Activated CD4-positive, alpha-beta T cell treated with anti-CD3 and anti-CD28 coated beads for 4 hours (primary cell): ENCODE data around the gene SPATA2L.

ENCODE experiments used
- DNase-seq, 2 donors: peaks; one replicate each; pipeline ENCODE4 v3.0.0-alpha.2; 2020

Gene SPATA2L, protein sequence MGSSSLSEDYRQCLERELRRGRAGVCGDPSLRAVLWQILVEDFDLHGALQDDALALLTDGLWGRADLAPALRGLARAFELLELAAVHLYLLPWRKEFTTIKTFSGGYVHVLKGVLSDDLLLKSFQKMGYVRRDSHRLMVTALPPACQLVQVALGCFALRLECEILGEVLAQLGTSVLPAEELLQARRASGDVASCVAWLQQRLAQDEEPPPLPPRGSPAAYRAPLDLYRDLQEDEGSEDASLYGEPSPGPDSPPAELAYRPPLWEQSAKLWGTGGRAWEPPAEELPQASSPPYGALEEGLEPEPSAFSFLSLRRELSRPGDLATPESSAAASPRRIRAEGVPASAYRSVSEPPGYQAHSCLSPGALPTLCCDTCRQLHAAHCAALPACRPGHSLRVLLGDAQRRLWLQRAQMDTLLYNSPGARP

DNA sequence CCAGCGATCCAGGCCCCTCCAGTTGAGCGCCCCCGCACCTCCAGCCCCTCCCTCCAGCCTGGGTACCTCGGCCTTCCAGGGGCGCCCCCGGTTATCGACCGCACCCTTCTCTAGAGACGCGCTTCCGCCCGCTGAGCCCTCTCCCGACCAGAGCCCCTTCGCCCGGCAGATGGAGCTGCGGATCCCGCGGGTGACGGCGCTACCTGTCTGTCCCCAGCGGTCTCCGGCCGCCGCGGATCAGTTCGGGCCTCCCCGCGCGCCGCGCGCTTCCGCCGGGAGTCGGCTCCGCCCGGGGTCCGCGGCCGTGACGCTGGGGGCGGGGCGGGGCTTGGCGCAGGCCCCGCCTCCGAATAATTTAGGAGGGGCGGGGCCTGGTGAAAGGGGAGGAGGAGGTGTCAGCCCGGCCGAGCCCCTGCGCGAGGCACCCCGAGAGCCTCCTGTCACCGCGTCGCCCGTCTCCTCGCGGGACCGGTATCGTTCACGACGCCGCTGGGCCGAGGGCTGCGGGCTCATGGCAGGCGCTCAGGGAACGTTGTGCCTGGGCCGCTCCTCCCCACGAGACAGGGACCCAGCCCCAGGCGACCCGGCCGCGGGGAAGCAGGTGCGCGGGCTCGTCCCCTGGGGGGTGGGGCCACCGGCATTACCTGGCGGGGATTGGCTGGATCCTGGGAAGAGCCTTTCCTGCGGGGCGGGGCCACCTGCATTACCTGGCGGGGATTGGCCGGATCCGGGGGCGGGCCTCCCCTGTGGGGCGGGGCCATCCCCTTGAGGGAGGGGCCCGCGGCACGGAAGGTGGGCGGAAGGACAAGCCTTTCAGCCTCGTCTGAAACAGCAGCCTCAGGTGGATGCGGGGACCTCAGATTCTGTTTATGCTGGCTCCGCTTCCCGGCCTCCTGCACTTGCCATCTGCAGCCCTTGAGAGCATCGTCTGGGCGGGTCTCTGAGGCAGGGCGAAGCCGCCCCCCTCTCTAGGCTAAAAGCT is at the start of gene SPATA2L:
Gene SPATA2L, minus strand, starts transcription at position 281 of the 982 bp plus-strand sequence. CDS start 473 bp downstream, outside the sequence.
- DNase-seq = peak; percentile 98 to 99

DNA sequence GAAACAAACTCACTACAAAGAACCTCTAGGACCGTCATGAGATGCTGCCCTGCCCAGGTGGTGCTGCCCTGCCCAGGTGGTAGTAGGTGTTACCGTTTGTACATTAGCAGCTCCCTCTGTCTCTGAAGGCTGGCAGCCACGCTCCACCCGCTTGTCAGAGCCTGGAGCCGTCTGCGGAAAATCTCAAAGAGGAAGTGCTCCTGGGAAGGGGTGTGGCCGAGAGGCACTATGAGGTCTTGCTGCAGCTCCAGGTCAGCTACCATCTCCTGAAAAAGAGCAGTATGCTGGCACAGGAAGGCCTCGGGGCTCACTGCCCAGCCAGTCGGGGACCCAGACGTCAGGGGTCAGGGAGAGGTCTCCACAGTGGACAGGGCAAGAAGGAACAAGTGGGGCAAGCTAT is 48.1 kb upstream of the SPATA2L start:
- DNase-seq = no peak

DNA sequence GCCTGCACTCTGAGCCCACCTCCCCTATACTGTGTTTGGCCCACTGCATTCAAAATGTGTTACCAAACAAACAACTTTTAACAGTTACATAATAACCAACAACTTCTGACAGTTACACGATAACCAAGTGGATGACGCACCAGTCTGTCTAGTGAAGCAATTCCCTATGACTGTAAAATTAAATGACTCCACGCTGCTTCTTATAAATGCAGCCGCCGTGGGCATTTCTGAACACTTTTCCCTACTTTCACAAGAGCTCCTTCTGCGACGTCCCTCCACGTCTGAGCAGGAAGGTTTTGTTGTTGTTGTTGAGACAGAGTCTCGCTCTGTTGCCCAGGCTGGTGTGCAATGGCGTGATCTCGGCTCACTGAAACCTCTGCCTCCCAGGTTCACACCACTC is 47.4 kb upstream of the SPATA2L start:
- no peak for DNase-seq

DNA sequence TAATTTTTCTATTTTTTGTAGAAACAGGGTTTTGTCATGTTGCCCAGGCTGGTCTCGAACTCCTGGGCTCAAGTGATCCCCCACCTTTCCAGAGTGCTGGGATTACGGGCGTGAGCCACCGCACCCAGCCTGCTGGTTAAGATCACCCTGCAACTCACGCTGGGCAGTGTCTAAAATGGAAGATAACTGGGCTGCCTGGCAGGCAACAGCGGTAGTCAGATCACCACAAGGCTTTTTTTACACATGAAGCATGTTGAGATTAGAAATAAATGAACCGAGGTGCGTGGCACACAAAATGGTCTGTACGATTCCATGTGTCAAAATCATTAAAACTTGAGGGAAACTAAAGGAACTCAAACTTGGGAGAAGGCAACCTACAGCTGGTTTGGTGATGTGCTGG is 46.6 kb upstream of the SPATA2L start:
- no peak for DNase-seq

DNA sequence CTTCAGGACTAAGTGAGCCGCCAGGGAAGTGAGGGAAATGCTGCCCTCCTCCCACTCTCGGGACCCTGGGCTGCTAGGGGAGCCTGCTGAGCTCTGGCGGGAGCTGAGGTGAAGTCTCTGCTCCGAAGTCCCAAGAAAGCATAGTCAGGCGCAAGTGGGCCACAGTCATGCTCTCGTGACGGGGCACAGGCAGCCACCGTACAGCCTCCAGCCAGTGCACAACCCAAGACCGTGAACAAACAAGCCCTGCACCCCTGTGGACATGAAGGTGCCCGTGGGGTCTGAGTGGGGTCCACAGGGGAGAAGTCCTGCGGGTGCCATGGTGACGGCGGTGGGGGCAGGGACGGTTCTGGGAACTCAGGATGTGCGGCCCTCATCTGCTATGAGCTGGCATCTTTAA is 44.5 kb upstream of the SPATA2L start:
- DNase-seq = no peak

DNA sequence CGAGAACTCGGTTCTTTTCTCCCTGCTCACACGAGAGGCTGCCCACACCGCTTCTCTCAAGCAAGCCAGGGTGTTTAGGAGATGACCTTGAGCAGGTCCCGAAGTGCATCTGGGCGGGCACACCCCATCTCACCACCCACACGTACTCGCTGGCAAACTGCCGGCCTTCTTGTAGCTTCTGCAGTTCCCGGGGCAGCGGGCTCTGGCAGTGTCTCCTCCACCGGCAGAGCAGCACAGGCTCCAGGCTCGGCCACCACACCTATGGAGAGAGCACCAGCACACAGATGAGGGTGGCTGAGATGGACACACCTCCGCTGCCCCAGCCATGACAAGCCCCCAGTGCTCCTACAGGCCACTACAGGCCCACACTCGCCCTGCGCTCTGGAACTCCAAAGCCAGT is 43.3 kb upstream of the SPATA2L start:
- DNase-seq = no peak

DNA sequence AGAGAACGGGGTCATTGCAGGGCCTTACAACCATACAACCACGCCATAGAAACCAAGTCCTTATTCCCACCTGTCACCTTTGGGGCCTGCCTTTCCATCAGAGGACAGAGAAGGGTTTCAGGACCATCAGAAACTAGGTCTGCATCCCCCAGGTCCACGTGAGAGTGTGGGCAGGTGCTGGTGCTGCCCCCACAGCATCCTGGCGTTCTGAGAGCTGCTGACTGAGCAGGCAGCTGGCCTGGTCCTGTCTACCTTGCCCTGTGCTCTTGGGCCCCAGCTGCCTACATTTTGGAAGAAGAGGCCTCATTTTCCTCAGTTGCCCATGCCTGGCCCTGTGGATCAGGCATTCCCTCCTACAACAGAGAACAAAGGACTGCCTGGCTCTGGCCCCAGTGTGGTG is 41.4 kb upstream of the SPATA2L start:
- no peak for DNase-seq

DNA sequence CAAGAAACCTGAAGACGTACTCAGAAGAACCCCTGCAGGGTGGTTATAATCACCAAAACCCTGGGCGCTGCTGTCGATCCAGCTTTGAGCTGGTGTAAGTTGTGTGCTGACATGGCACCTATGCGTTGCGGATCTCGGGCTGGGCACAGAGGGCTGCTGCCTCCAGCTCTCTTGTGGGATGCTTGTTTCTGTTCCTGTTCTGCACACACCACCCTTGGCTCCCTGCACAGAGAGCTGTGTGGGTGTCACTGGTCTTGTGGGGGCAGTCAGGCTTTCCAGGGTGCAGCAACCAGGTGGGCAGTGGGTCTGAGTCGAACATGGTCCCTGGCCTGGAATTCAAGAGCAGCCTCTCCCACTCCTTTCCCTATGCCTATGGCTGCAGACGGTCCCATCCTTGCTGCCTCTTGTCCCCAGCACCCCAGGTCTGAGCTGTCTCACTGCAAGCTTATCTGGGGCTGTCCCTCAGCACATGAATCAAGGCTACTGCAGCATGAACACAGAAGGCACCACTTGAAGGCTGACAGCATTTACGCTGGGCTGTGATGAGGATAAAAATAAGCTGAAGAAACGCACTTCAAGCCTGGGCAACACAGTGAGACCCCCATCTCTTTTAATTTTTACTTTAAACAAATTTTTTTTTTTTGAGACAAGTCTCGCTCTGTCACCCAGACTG is 40.0 kb upstream of the SPATA2L start:
- DNase-seq = no peak

DNA sequence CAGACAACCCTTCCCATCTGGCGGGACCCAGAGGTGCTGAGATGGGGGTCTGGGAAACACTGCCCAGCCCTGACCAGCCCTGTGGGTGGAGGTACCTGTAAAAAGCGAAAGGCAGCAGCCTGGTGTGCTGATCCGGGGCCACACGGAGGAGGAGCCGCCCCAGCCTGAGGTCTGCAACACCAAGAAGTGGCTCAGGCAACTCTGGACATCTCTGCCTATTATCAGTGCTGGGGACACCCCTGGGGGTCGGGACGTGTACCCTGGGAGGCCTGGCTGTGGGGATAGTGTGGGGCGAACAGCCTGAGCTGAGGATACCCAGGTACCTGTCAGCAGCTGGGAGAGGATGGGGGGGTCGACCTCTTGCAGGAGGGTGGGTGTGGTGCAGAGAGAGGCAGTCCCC is 37.9 kb upstream of the SPATA2L start:
- DNase-seq = no peak

DNA sequence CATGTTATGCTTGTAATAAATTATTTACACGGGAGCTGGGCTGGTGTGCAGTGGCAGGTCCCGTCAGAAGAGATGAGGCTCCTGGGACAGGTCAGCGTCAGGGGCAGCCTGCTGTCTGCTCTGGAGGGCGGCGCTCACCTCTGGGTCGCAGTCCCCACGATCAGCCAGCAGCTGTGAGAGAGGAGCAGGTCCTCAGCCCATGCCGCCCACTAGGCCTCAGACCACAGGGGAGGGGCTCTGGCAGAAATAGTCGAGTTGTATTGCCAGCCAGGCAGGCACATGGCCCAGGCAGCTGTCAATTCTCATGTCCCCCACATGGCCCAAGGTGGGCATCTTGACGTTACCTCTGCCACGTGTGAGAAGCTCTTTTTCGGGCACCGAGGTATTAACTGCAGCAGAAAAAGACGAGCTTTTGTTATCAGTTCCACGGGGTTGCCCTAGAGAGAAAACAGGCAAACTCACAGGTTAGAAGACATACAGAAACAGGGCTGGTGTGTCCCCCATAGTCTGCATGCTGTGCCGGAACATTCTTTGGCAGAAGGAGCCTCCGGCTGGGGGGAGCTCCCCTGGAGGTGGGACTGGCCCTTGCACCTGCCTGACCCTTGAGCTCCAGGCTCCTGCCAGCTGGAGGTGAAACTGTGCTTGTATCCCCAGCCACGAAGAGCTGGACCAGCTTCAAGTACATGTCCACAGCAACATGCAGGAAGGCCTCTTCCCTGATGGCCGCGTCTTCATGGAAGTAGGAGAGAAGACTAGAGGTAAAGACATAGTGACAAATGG is 37.2 kb upstream of the SPATA2L start:
- no peak for DNase-seq

DNA sequence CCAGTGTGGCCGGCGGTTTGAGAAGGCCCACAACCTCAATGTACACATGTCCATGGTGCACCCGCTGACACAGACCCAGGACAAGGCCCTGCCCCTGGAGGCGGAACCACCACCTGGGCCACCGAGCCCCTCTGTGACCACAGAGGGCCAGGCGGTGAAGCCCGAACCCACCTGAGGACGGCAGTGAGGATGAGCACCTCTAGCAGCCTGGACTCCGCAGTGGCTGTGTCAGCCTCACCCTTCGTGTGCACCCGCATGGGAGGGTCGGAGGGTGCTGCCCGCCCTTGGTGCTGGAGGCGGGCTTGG is 36.5 kb upstream of the SPATA2L start:
- DNase-seq = no peak

DNA sequence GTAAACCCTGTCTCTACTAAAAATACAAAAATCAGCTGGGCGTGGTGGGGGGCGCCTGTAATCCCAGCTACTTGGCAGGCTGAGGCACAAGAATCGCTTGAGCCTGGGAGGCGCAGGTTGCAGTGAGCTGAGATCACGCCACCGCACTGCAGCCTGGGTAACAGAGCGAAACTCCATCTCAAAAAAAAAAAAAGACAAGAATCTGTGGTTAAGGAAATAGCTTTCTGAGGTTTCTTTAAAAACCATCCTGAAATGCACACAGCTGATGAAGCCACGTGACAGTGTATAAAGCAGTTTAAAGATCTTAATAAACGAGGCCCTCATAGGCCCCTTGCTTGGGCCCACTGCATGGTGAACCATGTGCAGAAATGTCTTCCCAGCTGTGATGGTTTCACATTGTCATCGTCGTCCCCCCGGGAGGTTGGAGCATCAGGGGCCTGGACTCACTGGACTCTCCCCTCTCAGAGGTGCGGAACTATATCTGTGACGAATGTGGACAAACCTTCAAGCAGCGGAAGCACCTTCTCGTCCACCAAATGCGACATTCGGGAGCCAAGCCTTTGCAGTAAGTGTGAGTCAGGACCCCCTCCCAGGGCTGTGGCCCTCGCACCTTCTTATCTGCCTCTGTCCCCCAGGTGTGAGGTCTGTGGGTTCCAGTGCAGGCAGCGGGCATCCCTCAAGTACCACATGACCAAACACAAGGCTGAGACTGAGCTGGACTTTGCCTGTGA is 36.0 kb upstream of the SPATA2L start:
- peak in 1 of 2 donors; percentile 34 for DNase-seq

DNA sequence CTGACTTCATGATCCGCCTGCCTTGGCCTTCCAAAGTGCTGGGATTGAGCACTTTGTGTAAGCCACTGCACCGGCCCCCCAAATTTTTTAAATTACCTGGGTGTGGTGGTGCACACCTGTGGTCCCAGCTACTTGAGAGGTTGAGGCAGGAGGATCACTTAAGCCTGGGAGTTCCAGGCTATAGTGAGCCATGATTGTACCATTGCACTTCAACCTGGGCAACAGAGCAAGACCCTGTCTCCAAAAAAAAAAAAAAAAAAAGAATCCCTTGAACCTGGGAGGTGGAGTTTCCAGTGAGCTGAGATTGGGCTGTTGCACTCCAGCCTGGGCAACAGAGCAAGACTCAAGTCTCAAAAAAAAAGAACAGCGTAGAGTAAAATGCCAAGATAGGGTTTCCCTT is 35.0 kb upstream of the SPATA2L start:
- no peak for DNase-seq

DNA sequence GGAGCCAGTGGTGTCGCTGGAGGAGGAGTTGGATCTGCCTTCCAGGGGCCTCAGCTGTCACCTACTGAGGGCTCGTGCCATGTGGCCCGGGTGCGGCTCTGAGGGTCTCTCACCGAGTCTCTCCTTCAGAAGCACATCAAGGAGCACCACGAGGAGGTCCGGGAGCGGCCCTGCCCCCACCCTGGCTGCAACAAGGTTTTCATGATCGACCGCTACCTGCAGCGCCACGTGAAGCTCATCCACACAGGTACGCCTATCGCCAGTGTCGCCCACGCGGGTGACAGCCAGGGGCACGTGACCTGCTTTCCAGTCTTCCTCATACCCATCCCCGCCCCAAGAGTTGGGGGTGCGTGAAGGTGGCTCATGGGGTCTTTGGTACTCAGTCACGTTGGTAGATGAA is 32.3 kb upstream of the SPATA2L start:
- DNase-seq = no peak

DNA sequence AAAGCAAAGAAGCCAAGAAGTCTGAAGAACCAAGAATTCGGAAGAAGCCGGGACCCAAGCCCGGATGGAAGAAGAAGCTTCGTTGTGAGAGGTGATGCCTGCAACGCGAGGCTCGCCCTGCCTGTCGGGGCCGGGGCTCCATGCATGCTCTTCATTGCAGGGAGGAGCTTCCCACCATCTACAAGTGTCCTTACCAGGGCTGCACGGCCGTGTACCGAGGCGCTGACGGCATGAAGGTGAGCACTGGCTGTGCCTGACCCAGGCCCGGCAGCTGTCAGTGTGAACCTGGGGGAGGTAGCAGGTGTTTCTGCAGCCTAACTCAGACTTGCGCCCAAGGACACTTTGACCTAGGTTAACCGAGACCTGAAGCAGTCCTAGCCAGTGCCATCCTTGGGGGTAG is 31.8 kb upstream of the SPATA2L start:
- no peak for DNase-seq

DNA sequence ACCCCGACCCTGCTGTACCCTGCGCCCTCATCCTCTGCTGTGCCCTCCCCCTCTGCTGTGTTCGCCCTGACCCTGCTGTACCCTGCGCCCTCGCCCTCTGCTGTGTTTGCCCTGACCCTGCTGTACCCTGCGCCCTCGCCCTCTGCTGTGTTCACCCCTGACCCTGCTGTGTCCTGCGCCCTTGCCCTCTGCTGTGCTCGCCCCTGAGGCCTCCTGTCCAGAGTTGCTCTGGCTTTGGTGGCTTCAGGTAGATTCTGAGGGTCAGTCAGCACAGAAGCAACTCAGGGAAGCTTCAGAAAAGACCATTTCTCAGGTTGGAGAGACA is 31.4 kb upstream of the SPATA2L start:
- no peak for DNase-seq

DNA sequence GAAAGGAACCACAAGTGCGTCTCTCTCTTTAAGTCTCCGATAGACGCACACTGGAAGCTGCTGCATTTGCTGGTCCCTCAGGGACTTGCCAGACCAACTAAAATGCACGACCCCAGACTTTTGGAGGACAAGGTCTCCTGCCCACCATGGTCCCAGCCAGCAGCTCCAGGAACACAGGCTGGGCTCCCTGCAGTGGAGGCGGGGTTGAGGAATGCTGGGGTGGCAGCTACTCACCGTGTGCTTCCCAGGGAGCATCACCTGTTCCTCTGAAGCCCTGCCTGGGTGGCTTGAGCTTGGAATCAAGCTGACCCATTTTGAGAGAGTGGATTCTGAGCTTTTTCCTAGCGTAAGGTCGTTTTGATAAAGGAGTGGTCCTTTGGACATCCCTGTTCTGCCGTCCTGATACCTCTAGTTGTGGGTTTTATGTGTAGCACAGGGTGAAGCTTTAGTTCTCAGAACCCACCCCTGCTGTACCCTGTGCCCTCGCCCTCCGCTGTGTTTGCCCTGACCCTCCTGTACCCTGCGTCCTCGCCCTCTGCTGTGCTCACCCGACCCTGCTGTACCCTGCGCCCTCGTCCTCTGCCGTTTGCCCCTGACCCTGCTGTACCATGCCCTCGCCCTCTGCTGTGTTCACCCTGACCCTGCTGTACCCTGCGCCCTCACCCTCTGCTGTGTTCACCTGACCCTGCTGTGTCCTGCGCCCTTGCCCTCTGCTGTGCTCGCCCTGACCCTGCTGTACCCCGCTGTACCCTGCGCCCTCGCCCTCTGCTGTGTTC is 30.8 kb upstream of the SPATA2L start:
- DNase-seq = no peak

DNA sequence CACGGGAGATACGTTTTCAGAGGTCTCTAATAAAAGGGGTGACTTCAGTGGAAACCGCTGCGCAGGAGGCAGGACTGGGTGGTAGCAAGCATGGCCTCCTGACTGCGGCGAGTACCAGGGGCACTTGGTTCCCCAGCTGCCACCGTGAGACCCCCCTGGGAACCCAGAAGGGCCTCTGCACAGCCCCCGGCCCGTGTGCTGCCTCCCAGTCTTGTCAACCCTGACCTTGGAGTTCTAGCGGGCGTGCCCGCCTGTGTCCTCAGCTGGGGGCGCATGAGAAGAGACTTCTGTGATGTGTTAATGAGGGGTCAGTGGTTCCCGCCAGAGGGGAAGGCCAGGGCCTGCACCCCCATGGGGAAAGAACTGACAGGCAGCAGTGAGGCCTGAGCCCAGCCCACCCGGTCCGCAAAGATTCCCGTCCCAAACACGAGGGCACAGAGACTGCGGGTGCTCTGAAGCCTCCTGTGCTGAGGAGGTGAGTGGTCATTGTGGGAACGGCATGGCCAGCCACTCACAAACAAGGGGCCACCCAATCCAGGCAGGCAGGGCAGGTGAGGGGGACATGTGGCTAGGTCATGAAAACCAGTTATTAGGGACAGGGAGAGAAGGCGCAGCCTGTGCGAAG is 29.2 kb upstream of the SPATA2L start:
- DNase-seq = no peak

DNA sequence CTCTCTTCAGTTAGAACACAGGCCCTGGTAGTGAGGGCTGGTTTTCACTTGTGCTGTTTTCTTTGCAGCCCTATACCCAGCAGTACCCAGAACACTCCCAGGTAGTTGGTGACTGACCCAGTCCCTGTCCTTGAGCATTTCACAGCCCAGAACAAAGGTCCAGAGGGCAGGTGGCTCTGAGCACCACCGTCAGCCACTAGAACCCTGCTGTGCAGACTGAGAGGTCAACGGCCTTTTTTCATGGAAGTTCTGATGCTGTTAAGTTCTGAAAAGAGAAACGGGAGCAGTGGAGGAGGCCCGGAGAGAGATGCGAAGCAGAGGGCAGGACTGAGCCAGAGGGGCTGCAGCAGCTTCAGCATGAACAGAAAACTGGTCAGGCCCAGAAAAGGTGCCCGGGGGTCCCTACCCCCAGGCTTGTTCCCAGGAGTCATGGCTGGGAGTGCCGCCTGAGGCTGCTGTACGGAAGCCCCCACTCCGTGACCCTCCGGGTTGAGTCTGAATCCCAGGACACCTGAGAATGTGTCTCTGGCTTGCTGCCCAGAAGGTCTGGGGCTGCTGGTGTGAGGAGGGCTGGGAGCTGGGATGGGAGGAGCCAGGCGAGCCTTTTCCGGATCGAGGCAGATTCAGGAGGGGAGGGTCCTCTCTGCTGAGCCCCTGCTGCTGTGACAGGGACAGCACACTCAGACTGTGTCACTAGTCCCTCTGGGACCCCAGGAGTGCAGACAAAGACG is 28.5 kb upstream of the SPATA2L start:
- DNase-seq = no peak

DNA sequence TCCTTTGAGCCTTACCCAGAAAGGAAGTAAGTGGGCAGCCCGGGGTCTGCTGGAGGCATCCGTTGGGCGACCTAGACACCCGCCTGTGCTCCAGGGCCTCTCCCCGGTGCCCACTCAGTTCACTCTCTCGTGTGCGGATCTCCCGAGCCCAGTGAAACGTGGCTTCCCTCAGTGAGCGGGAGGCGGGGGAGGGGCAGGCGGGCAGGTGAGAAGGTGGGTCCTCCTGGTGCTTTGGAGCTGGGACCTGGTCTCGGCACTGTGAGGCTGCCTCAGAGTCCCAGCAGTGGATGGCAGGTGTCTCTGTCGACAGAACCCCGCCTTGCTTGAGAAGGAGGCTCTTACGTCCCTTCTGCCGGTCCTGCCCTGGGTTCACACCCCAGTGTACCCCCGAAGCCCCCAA is 27.8 kb upstream of the SPATA2L start:
- no peak for DNase-seq
